Body of pancreas (tissue), 4 donors: ENCODE measurements around the gene TMEM106C. TPM values are rescaled to one million over a fixed set of nuclear protein-coding genes. Genes with fewer than 3 reads are reported as not detected.

Experiments used
- ATAC-seq: fragments of 150-250 bp; one replicate; pipeline ENCODE4 v1.9.1; 2016
- DNase-seq, 4 donors: peaks; one replicate each; pipeline ENCODE4 v3.0.0-alpha.2; 2019
- H3K27ac ChIP-seq, 4 donors: fragments of 200-600 bp; sonication (generic); 1 replicate in 3 of 4; 2 replicates in 1 of 4; pipeline versions ENCODE4 v1.5.1 to v1.6.1; 2016 to 2019; ENCODE audit warnings: mild to moderate bottlenecking in 1 of 4, mixed read lengths in 1 of 4, moderate library complexity in 1 of 4
- H3K27me3 ChIP-seq, 2 donors: fragments of 200-600 bp; sonication (generic); one replicate each; pipeline ENCODE4 v1.6.0; 2016; ENCODE audit warnings: mild to moderate bottlenecking in 1 of 2
- H3K36me3 ChIP-seq, 2 donors: fragments of 200-600 bp; sonication (generic); replicated peaks in 1 of 2; 2 replicates each; pipeline ENCODE4 v1.5.1; 2016; ENCODE audit warnings: low read depth in 2 of 2; ENCODE audit not compliant: insufficient read depth in 1 of 2
- H3K4me1 ChIP-seq: fragments of 200-600 bp; sonication (generic); one replicate; pipeline ENCODE4 v1.6.0; 2016
- H3K4me3 ChIP-seq, 2 donors: fragments of 200-600 bp; sonication (generic); 1 replicate in 1 of 2; 2 replicates in 1 of 2; pipeline ENCODE4 v1.5.1; 2016 to 2019
- H3K9me3 ChIP-seq, 3 donors: fragments of 200-600 bp; sonication (generic); 1 replicate in 2 of 3; 2 replicates in 1 of 3; pipeline ENCODE4 v1.5.1; 2016
- CTCF ChIP-seq, 7 experiments: fragments of 450-650 bp in 4 of 7; fragments of 200-600 bp in 3 of 7; sonication (generic) in 3 of 7; IDR thresholded peaks; one replicate each; pipeline ENCODE4 v1.5.1; 2016 to 2019; ENCODE audit warnings: antibody characterized with exemption in 7 of 7
- POLR2A ChIP-seq, 3 donors: fragments of 450-650 bp; IDR thresholded peaks; one replicate each; pipeline ENCODE4 v1.6.1; 2016; ENCODE audit warnings: antibody characterized with exemption in 3 of 3, mild to moderate bottlenecking in 2 of 3
- WGBS, 2 donors: methylation state at CpG; one replicate each; pipeline ENCODE4 v1.1.5; 2017; 5-methylcytosine and 5-hydroxymethylcytosine counted together
- intact Hi-C: fragments of 100-400 bp; cut with DNase I; formaldehyde crosslinking; loops from one replicate; pipeline ENCODE4 v1.15.1; 2023
- total RNA-seq, 2 donors: library from RNA; depleted of rRNA; stranded (reverse); fragments of >200 nt; gene quantifications; one replicate each; pipeline ENCODE4 v1.1.0, GENCODE V29; 2016

Gene TMEM106C
- total RNA-seq, 2 donors from 2014 or later = 38.2 to 47.0 TPM

DNA sequence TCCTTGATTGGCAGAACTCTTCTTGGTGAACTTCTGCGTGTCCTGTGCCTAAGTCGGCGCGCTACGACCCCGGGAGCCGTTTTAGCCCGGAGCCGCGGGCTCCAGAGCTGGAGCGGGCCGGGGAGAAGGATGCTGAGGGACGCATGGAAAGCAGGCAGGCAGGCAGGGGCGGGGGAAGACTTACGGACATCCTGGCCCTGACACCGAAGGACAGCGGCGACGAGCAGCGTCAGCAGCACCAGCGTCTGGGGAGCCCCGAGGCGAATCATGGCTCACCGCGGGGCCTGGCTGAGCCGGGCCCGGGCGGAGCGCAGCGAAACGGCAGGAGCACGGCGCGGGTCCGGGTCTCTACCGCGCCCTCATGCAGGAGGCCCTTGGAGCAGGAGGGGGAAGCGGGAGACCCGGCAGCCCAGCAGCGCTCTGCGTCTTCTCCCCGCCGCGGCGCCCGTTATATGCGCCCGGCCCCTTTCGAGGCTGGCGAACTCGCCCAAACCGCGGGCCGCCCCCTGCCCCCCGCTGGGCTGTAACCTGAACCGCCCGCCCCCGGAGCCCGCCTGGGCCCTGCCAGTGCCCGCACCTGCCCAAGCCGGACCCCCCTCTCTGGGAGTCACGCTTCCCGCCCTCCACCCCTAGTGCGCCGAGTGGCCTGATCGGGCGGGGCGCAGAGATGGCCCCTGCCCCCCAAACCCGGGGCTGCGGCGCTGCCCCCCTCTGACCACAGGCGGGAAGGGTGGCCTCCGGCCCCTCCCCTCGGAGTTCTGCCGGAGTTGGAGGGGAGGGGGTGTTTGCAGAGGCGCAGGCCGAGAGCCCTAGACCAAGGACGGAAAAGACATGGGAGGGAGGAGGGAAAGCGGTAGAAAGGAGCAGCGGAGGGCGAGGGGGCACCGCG, 40.9 kb downstream of the TMEM106C start, which contains the start of gene COL2A1:
COL2A1 (minus strand) TSS at position 424 of the 889 bp plus-strand sequence; CDS start at position 269, 155 bp downstream.
- peak in 1 of 4 donors; percentile 25 for DNase-seq
- no peaks in the 10 kb centered on the region for H3K9me3 ChIP-seq
- H3K27me3 ChIP-seq = peaks cover 0 to 35% of the 10 kb centered on the region in 2 donors
- H3K4me3 ChIP-seq = no peak within 1 kb of the TSS
- WGBS, 2 donors = 1 to 3% methylated on average over 23 to 78 of the region's 83 CpGs
- TF ChIP-seq CTCF (IDR thresholded peaks at IDR 0.05) (no peak), POLR2A (IDR thresholded peaks at IDR 0.05) (no peak)
- no peak within 1 kb of the TSS for H3K27ac ChIP-seq
- ATAC-seq = peak; percentile 28
- H3K36me3 ChIP-seq = no peaks in the 10 kb centered on the region
- peaks cover 44% of the 10 kb centered on the region for H3K4me1 ChIP-seq
- intact Hi-C loops = no loop called here

DNA sequence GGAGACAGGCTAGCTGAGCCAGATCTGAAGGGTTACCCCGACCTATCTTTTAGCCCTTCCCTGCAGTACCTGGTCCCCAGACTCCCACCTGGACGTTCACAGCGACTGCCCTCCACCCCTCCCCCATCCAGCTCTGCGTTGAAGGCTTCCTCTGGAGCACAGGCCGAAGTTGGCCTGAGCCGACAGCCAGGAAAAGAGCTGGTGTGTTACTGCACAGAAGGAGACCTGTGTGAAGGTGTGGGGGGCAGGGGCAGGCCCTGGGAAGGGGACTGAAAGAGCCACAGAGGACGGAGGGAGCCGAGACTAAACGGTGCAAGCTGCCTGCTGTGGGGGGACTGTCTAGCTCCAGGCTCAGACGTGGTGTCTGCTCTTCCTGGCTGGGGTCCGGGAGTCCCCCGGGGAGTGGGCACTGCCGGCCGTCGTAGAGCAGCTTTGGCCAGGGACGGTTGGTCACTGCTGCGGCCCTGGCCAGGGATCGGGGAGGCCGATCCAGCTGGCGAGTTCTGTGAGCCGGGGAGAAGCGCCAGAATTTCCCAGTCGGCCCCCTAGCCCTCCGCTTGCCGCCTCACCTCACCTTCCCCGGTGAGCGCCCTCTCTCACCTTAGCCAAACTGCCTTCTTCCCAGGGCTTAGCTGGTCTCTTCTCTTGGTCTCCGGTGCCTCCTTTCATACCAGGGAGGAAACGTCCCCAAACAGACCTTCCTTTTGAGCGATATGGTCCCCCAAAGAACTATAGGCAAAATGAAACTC, 41.8 kb downstream of the TMEM106C start:
- no peak overlapping the region for H3K4me3 ChIP-seq
- intact Hi-C loops = no loop called here

DNA sequence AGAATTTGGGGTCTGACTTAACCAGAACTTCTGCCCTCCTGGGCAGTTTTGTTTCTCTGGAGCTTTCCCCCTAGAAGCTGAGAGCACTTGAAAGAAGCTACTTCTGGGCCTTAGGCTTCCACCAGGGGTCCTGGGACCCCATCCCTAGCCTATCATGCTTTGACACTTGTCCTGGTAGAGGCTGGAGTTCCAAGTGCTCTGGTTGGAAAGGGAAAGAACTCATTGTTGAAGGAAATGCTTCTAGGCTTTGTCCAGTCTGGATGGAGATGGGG, 42.3 kb downstream of the TMEM106C start:
- peaks cover 0 to 29% of the 10 kb centered on the region in 2 donors for H3K27me3 ChIP-seq
- intact Hi-C loops = no loop called here
- H3K4me3 ChIP-seq = no peak overlapping the region
- H3K36me3 ChIP-seq = no peaks in the 10 kb centered on the region
- H3K4me1 ChIP-seq = peaks cover 43% of the 10 kb centered on the region
- H3K9me3 ChIP-seq = no peaks in the 10 kb centered on the region
- no peak for DNase-seq
- ATAC-seq = no peak
- no peak overlapping the region for H3K27ac ChIP-seq
- no peak for TF ChIP-seq POLR2A (IDR thresholded peaks at IDR 0.05)
- no peak for TF ChIP-seq CTCF (IDR thresholded peaks at IDR 0.05)

More for the DNA sequence above, 41.8 kb downstream of the TMEM106C start:
- Histone ChIP-seq H3K9me3 (no peaks in the 10 kb centered on the region), H3K36me3 (no peaks in the 10 kb centered on the region), H3K27me3 (peaks cover 0 to 34% of the 10 kb centered on the region in 2 donors), H3K4me1 (peaks cover 44% of the 10 kb centered on the region), H3K27ac (no peak overlapping the region)
- WGBS, 2 donors = 43 to 56% methylated on average over 27 to 29 of the region's 30 CpGs
- no peak for ATAC-seq
- TF ChIP-seq POLR2A (IDR thresholded peaks at IDR 0.05) (no peak), CTCF (IDR thresholded peaks at IDR 0.05) (no peak)
- no peak for DNase-seq

DNA sequence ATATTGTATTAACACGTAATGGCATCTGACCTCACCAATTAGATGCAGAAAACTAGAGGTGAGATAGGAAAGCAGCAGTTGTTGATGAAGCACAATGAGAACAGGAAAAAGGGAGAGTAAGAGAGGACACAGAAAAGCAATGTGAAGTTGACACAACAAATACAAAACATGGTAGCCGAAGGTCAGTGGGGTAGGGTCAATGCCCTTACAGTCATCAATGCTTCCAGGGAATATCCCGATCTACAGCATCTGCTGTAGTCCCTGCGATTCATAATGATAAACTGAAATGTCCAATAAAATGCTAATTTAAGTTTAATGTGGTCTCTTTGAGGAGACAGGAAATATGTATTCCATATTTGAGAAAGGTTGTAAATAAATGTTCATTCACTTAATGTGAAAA, 43.8 kb downstream of the TMEM106C start:
- Histone ChIP-seq H3K4me3 (no peak overlapping the region), H3K4me1 (peaks cover 27% of the 10 kb centered on the region), H3K27me3 (peaks cover 0 to 24% of the 10 kb centered on the region in 2 donors), H3K9me3 (no peaks in the 10 kb centered on the region), H3K36me3 (no peaks in the 10 kb centered on the region), H3K27ac (no peak overlapping the region)
- ATAC-seq (no peak), DNase-seq (no peak)
- intact Hi-C loops = no loop called here
- 68% methylated on average over 4 of the region's 4 CpGs for WGBS, 2 donors
- no peak for TF ChIP-seq CTCF (IDR thresholded peaks at IDR 0.05)
- TF ChIP-seq POLR2A (IDR thresholded peaks at IDR 0.05) = no peak
